Karpas-422 (cell line): Measurements from ENCODE around the gene GABRR2. TPM values are rescaled to one million over a fixed set of nuclear protein-coding genes. Genes with fewer than 3 reads are reported as not detected.

Experiments used
- DNase-seq: peaks from one replicate; pipeline ENCODE4 v3.0.0-alpha.2; 2015
- H2AFZ ChIP-seq: fragments of 200-600 bp; sonication (generic); 2 replicates; pipeline ENCODE4 v1.6.1; 2014; ENCODE audit warnings: antibody characterized with exemption, low read length, mixed read lengths
- H3K27ac ChIP-seq: fragments of 200-600 bp; sonication (generic); 2 replicates; pipeline ENCODE4 v1.5.1; 2014; ENCODE audit warnings: mild to moderate bottlenecking, low read length, moderate library complexity
- H3K27me3 ChIP-seq: fragments of 200-600 bp; sonication (generic); 2 replicates; pipeline ENCODE4 v1.6.1; 2014; ENCODE audit warnings: low read length, mixed read lengths
- H3K36me3 ChIP-seq: fragments of 200-600 bp; sonication (generic); 2 replicates; pipeline ENCODE4 v1.6.1; 2014; ENCODE audit warnings: low read length, mixed read lengths; ENCODE audit not compliant: insufficient read depth
- H3K4me1 ChIP-seq: fragments of 200-600 bp; sonication (generic); 2 replicates; pipeline ENCODE4 v1.6.1; 2014; ENCODE audit warnings: mild to moderate bottlenecking, low read length, mixed read lengths
- H3K4me2 ChIP-seq: fragments of 200-600 bp; sonication (generic); 2 replicates; pipeline ENCODE4 v1.6.1; 2014; ENCODE audit warnings: low read length, low read depth, mild to moderate bottlenecking; ENCODE audit not compliant: poor library complexity, severe bottlenecking
- H3K4me3 ChIP-seq: fragments of 200-600 bp; sonication (generic); 2 replicates; pipeline ENCODE4 v1.5.1; 2014; ENCODE audit warnings: mild to moderate bottlenecking, antibody characterized with exemption, low read length, mixed read lengths
- H3K79me2 ChIP-seq: fragments of 200-600 bp; sonication (generic); 2 replicates; pipeline ENCODE4 v1.6.1; 2014; ENCODE audit warnings: mild to moderate bottlenecking, low read length, mixed read lengths
- H3K9ac ChIP-seq: fragments of 200-600 bp; sonication (generic); 2 replicates; pipeline ENCODE4 v1.6.0; 2014; ENCODE audit warnings: low read length
- H3K9me2 ChIP-seq: fragments of 200-600 bp; sonication (generic), shearing (Covaris generic); replicated peaks from 2 replicates; pipeline ENCODE4 v1.6.0; 2014; ENCODE audit warnings: mild to moderate bottlenecking, low read length, moderate library complexity; ENCODE audit not compliant: insufficient read depth
- H3K9me3 ChIP-seq: fragments of 300-700, 200-600 bp; sonication (generic); 2 replicates; pipeline ENCODE4 v1.6.1; 2014; ENCODE audit warnings: low read length, mixed read lengths
- H4K20me1 ChIP-seq: fragments of 200-600 bp; sonication (generic); 2 replicates; pipeline ENCODE4 v1.6.1; 2014; ENCODE audit warnings: mild to moderate bottlenecking, antibody characterized with exemption, low read length, low read depth; ENCODE audit not compliant: insufficient read depth
- total RNA-seq: library from RNA; depleted of rRNA; stranded (reverse); fragments of >200 nt; shearing (Covaris generic); gene quantifications from 2 replicates; pipeline ENCODE4 v1.2.3, GENCODE V29; 2014; ENCODE audit warnings: low replicate concordance

The GABRR2 gene
- total RNA-seq, 1 experiment from 2014 or later, result 0.22 TPM

- no peak overlapping the region for H3K4me3 ChIP-seq
- H3K79me2 ChIP-seq, result no peaks in the 10 kb centered on the region
- H3K36me3 ChIP-seq, result no peaks in the 10 kb centered on the region
- H3K27me3 ChIP-seq, result no peaks in the 10 kb centered on the region
- no peak overlapping the region for H2AFZ ChIP-seq
- H3K4me2 ChIP-seq, result no peak overlapping the region
- no peak overlapping the region for H3K9ac ChIP-seq
- H4K20me1 ChIP-seq, result no peaks in the 10 kb centered on the region
- no peak overlapping the region for H3K27ac ChIP-seq
- H3K9me2 ChIP-seq, result no peaks in the 10 kb centered on the region
- H3K4me1 ChIP-seq, result 0 out of 2 replicates have a peak, but pooled peaks cover 2% of the 10 kb centered on the region
- no peaks in the 10 kb centered on the region for H3K9me3 ChIP-seq
- no peak for DNase-seq
Observed at GRCh38 chr6:89255417-89255816, 59.7 kb downstream of the GABRR2 start.

- no peak for DNase-seq
Observed at GRCh38 chr6:89254569-89254968, 60.5 kb downstream of the GABRR2 start.

GRCh38 chr6:89252907-89253306 lies 62.2 kb downstream of the GABRR2 start:
- no peaks in the 10 kb centered on the region for H4K20me1 ChIP-seq
- no peak overlapping the region for H2AFZ ChIP-seq
- H3K36me3 ChIP-seq, result no peaks in the 10 kb centered on the region
- H3K79me2 ChIP-seq, result no peaks in the 10 kb centered on the region
- H3K27ac ChIP-seq, result no peak overlapping the region
- H3K4me2 ChIP-seq, result no peak overlapping the region
- H3K9me2 ChIP-seq, result no peaks in the 10 kb centered on the region
- H3K27me3 ChIP-seq, result no peaks in the 10 kb centered on the region
- no peak overlapping the region for H3K9ac ChIP-seq
- no peaks in the 10 kb centered on the region for H3K4me1 ChIP-seq
- no peak overlapping the region for H3K4me3 ChIP-seq
- H3K9me3 ChIP-seq, result no peaks in the 10 kb centered on the region
- DNase-seq, result no peak

More at GRCh38 chr6:89254569-89254968, 60.5 kb downstream of the GABRR2 start:
- H3K9ac ChIP-seq, result no peak overlapping the region
- H3K9me3 ChIP-seq, result no peaks in the 10 kb centered on the region
- no peaks in the 10 kb centered on the region for H3K9me2 ChIP-seq
- H3K79me2 ChIP-seq, result no peaks in the 10 kb centered on the region
- 0 out of 2 replicates have a peak, but pooled peaks cover 2% of the 10 kb centered on the region for H3K4me1 ChIP-seq
- H3K27ac ChIP-seq, result no peak overlapping the region
- no peak overlapping the region for H3K4me3 ChIP-seq
- no peak overlapping the region for H2AFZ ChIP-seq
- H3K27me3 ChIP-seq, result no peaks in the 10 kb centered on the region
- H3K36me3 ChIP-seq, result no peaks in the 10 kb centered on the region
- no peak overlapping the region for H3K4me2 ChIP-seq
- H4K20me1 ChIP-seq, result no peaks in the 10 kb centered on the region

- Histone ChIP-seq H3K36me3 (no peaks in the 10 kb centered on the region), H3K27ac (no peak overlapping the region)
Observed at GRCh38 chr6:89251976-89252375, 63.1 kb downstream of the GABRR2 start.

GRCh38 chr6:89251170-89251569 lies 63.9 kb downstream of the GABRR2 start:
- Histone ChIP-seq H3K9me2 (no peaks in the 10 kb centered on the region), H3K36me3 (no peaks in the 10 kb centered on the region), H3K9ac (no peak overlapping the region), H4K20me1 (no peaks in the 10 kb centered on the region), H3K27me3 (no peaks in the 10 kb centered on the region), H2AFZ (no peak overlapping the region), H3K4me3 (no peak overlapping the region), H3K27ac (no peak overlapping the region), H3K79me2 (no peaks in the 10 kb centered on the region), H3K4me2 (no peak overlapping the region), H3K4me1 (no peaks in the 10 kb centered on the region), H3K9me3 (no peaks in the 10 kb centered on the region)
- DNase-seq, result no peak

More at GRCh38 chr6:89251976-89252375, 63.1 kb downstream of the GABRR2 start:
- Histone ChIP-seq H3K27me3 (no peaks in the 10 kb centered on the region), H3K4me3 (no peak overlapping the region), H3K9ac (no peak overlapping the region), H3K79me2 (no peaks in the 10 kb centered on the region), H3K4me1 (no peaks in the 10 kb centered on the region), H3K4me2 (no peak overlapping the region), H2AFZ (no peak overlapping the region), H3K9me2 (no peaks in the 10 kb centered on the region), H3K9me3 (no peaks in the 10 kb centered on the region), H4K20me1 (no peaks in the 10 kb centered on the region)
- no peak for DNase-seq

GRCh38 chr6:89250239-89250638 lies 64.9 kb downstream of the GABRR2 start:
- Histone ChIP-seq H3K27me3 (no peaks in the 10 kb centered on the region), H3K36me3 (no peaks in the 10 kb centered on the region), H3K4me2 (no peak overlapping the region), H3K9me2 (no peaks in the 10 kb centered on the region), H3K4me3 (no peak overlapping the region), H4K20me1 (no peaks in the 10 kb centered on the region), H3K9me3 (no peaks in the 10 kb centered on the region), H3K27ac (no peak overlapping the region), H3K9ac (no peak overlapping the region), H3K79me2 (no peaks in the 10 kb centered on the region), H2AFZ (no peak overlapping the region), H3K4me1 (no peaks in the 10 kb centered on the region)
- DNase-seq, result no peak

- Histone ChIP-seq H3K79me2 (no peaks in the 10 kb centered on the region), H4K20me1 (no peaks in the 10 kb centered on the region), H3K4me3 (no peak overlapping the region), H3K9ac (no peak overlapping the region), H3K9me3 (no peaks in the 10 kb centered on the region), H2AFZ (no peak overlapping the region), H3K4me1 (no peaks in the 10 kb centered on the region), H3K9me2 (no peaks in the 10 kb centered on the region), H3K27me3 (no peaks in the 10 kb centered on the region), H3K36me3 (no peaks in the 10 kb centered on the region), H3K27ac (no peak overlapping the region), H3K4me2 (no peak overlapping the region)
- DNase-seq, result no peak
Observed at GRCh38 chr6:89244241-89244985, 70.7 kb downstream of the GABRR2 start.

- Histone ChIP-seq H3K4me1 (no peaks in the 10 kb centered on the region), H3K79me2 (no peaks in the 10 kb centered on the region), H2AFZ (no peak overlapping the region), H3K9ac (no peak overlapping the region), H3K27ac (no peak overlapping the region), H4K20me1 (no peaks in the 10 kb centered on the region), H3K9me3 (no peaks in the 10 kb centered on the region), H3K36me3 (no peaks in the 10 kb centered on the region), H3K4me2 (no peak overlapping the region), H3K4me3 (no peak overlapping the region), H3K9me2 (no peaks in the 10 kb centered on the region), H3K27me3 (no peaks in the 10 kb centered on the region)
- no peak for DNase-seq
Observed at GRCh38 chr6:89243331-89243629, 71.8 kb downstream of the GABRR2 start.
